ENCODE measurements around the gene LYG2.

DNA sequence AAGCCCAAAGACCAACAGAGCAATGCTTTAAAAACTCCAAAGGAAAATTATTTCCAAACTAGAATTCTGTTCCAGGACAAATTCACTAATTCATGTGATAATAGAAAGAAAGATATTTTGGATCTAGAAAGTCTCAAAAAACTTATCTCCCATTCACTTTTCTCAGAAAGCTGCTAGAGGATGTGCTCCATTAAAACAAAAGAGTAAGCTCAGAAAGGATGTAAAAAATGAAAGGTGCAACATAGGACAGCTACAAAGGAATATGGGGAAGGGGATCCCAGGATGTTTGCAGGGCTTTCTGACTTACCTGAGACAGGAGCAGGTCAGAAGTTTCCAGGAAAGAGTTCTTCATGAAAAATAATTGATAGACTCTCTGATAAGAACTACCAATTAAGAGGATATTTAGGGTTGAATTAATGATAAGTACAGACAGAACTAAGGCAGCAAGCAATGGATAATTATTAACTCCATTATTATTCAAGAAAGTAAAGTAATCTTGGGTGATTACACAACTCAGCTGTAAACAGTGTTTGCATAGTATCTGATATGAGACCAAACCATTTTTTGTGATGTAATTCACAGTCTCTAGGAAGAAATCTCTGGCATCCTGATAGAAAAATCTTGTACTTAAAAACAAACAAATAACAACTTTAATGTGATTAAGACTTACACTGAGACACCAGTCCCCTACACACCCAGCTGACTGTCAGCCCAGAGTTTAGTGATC is 24.7 kb upstream of the LYG2 start:
- no peak for TF ChIP-seq EZH2 (IDR thresholded peaks at IDR 0.05)
- TF ChIP-seq POLR2AphosphoS5 (IDR thresholded peaks at IDR 0.05; ENCODE audit: borderline replicate concordance, low read depth, low read length), result no peak

Data from SK-N-MC (cell line).